Activated CD8-positive, alpha-beta T cell treated with anti-CD3 and anti-CD28 coated beads for 36 hours (primary cell): ENCODE measurements around the gene RWDD4. TPM values are rescaled to one million over a fixed set of nuclear protein-coding genes. Genes with fewer than 3 reads are reported as not detected.

Source experiments
- ATAC-seq: fragments of 200-7000 bp; cut with Tn5 transposase; one replicate; pipeline ENCODE4 v1.10.0; 2021; ENCODE audit warnings: mild to moderate bottlenecking, moderate library complexity
- CTCF ChIA-PET: fragments of 350-600 bp; sonication (Branson Sonifier 250); formaldehyde crosslinking; loops from one replicate; lab custom pipeline; 2021; ENCODE audit warnings: antibody characterized with exemption; lab: Charles Lee
- POLR2A ChIA-PET: fragments of 350-600 bp; sonication (Branson Sonifier 250); formaldehyde crosslinking; loops from one replicate; lab custom pipeline; 2021; ENCODE audit warnings: antibody characterized with exemption; lab: Charles Lee
- DNase-seq: peaks from one replicate; pipeline ENCODE4 v3.0.0-alpha.2; 2020
- H3K27ac Mint-ChIP-seq: one replicate; pipeline ENCODE4 v1.8.0; 2021; ENCODE audit warnings: mild to moderate bottlenecking, mixed read lengths
- H3K27me3 Mint-ChIP-seq: one replicate; pipeline ENCODE4 v1.8.0; 2021; ENCODE audit warnings: mixed read lengths
- H3K36me3 Mint-ChIP-seq: one replicate; pipeline ENCODE4 v1.8.0; 2021; ENCODE audit warnings: low read depth, mixed read lengths
- H3K4me1 Mint-ChIP-seq: one replicate; pipeline ENCODE4 v1.8.0; 2021; ENCODE audit warnings: low read depth, mixed read lengths
- H3K4me3 Mint-ChIP-seq: one replicate; pipeline ENCODE4 v1.8.0; 2021; ENCODE audit warnings: mild to moderate bottlenecking, moderate library complexity, mixed read lengths
- H3K9me3 Mint-ChIP-seq: one replicate; pipeline ENCODE4 v1.8.0; 2021; ENCODE audit warnings: mixed read lengths
- intact Hi-C: fragments of 100-400 bp; cut with micrococcal nuclease; formaldehyde crosslinking; loops from one replicate; pipeline ENCODE4 v1.10.0; 2022
- total RNA-seq, 2 experiments: library from RNA; stranded (reverse); gene quantifications; one replicate each; pipeline ENCODE4 v1.2.3, GENCODE V29; 2021
- TF ChIP-seq, protein P1 (sequence below): fragments of 200-600 bp; IDR thresholded peaks from one replicate; pipeline ENCODE4 v1.8.0; 2022; ENCODE audit warnings: antibody characterized with exemption, mild to moderate bottlenecking

Gene RWDD4
- total RNA-seq, 2 experiments from 2014 or later = 19.4 to 20.9 TPM

DNA sequence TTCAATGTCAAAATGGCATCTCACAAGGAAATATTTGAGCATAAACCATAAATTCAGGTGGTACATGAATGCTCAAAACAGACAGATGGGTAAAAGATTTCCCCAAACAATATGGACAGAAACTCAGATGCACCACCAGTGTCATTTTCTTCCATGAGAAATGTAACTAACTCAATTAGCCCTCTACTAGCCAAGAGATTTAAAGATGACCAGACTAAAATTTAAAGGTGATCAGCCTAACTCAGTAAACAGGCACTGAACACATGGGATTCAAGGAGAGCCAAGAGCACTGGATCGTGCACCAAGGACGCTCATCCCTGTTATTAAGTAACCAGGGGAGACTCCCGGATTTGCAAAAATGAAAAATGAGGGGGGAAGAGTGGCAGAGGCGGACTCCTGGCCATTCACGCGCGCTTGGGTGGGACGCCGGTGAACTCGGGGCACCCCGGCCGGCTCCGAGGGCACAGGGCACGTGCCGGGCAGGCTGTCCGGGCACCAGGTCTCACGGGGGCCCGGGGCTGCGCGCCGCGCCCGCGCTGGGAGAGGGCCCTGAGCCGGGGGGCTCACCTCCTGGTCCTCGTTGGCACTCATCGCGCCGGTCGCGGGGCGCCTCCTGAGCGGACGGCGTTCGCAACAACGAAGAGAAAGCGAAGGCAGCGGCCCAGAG is 490 bp downstream of the RWDD4 start:
- CTCF ChIA-PET = no interaction called here
- Mint-ChIP-seq H3K27me3 (no peaks in the 10 kb centered on the region), H3K4me1 (peaks cover 34% of the 10 kb centered on the region), H3K4me3 (peak overlapping the region; percentile 85), H3K27ac (peak overlapping the region; percentile 95), H3K36me3 (peaks cover 13% of the 10 kb centered on the region), H3K9me3 (no peaks in the 10 kb centered on the region)
- POLR2A ChIA-PET = interaction anchor here (1.9 kb wide), 1 partner anchor 214 kb away, joined by 8 read pairs; the partner anchor contains the start of gene CDKN2AIP
- ATAC-seq (no peak), DNase-seq (peak; percentile 26)
- TF ChIP-seq, protein P1, sequence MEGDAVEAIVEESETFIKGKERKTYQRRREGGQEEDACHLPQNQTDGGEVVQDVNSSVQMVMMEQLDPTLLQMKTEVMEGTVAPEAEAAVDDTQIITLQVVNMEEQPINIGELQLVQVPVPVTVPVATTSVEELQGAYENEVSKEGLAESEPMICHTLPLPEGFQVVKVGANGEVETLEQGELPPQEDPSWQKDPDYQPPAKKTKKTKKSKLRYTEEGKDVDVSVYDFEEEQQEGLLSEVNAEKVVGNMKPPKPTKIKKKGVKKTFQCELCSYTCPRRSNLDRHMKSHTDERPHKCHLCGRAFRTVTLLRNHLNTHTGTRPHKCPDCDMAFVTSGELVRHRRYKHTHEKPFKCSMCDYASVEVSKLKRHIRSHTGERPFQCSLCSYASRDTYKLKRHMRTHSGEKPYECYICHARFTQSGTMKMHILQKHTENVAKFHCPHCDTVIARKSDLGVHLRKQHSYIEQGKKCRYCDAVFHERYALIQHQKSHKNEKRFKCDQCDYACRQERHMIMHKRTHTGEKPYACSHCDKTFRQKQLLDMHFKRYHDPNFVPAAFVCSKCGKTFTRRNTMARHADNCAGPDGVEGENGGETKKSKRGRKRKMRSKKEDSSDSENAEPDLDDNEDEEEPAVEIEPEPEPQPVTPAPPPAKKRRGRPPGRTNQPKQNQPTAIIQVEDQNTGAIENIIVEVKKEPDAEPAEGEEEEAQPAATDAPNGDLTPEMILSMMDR = peak; percentile 1
- intact Hi-C loops = loop anchor here (10.0 kb wide), 1 partner anchor 154 kb away; the partner anchor contains the start of gene ING2

DNA sequence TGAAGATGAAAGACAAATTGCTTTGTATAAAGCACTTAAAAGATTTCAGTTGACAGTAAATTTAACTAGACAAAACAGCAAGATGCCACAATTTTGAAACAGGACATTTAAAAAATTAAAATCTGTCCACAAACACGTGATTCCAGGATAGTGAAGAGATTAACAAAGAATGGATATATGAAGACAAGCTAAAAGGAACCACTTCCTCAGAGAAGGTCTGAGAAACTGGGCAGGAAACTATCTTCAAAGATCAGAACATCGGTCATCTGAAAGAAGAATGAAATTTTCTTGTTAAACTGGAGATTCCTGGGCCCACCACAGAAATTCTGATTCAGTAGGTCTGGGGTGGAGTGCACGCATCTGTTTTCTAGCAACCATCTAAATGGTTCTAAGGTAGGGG is 1.4 kb downstream of the RWDD4 start:
- peaks cover 34% of the 10 kb centered on the region for H3K4me1 Mint-ChIP-seq
- H3K9me3 Mint-ChIP-seq = no peaks in the 10 kb centered on the region
- peak overlapping the region; percentile 95 for H3K27ac Mint-ChIP-seq
- ChIA-PET POLR2A (interaction anchor here (1.0 to 1.4 kb wide), 2 partner anchors 12 to 143 kb away, joined by 5 read pairs; no protein-coding TSS in a partner anchor), CTCF (interaction anchor here (0.9 to 1.0 kb wide), 3 partner anchors 14 to 57 kb away, joined by 3 read pairs; no protein-coding TSS in a partner anchor)
- no peaks in the 10 kb centered on the region for H3K27me3 Mint-ChIP-seq
- intact Hi-C loops = loop anchor here (10.0 kb wide), 1 partner anchor 153 kb away; the partner anchor contains the start of gene ING2
- DNase-seq (peak; percentile 20), ATAC-seq (no peak)
- peak overlapping the region; percentile 85 for H3K4me3 Mint-ChIP-seq
- H3K36me3 Mint-ChIP-seq = peaks cover 19% of the 10 kb centered on the region
- TF ChIP-seq, protein P1 = no peak

DNA sequence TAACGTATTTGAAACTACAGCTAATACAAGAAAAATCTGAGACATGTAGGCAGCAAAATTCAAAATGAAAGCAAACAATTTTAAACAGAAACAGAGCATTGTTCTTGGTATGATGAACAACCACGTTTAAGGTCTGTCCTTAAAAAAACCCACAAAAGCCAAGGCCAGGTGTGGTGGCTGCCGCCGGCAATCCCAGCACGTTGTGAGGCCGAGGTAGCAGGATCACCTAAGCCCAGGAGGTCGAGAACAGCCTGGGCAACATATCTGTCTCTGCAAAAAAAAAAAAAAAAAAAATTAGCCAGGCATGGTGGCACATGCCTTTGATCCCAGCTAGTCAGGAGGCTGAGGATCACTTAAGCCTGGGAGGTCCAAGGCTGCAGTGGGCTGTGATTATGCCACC is 13.7 kb downstream of the RWDD4 start:
- TF ChIP-seq, protein P1 = no peak
- Mint-ChIP-seq H3K9me3 (no peaks in the 10 kb centered on the region), H3K27me3 (no peaks in the 10 kb centered on the region), H3K4me3 (no peak overlapping the region), H3K27ac (no peak overlapping the region), H3K36me3 (peaks cover 25% of the 10 kb centered on the region), H3K4me1 (peaks cover 5% of the 10 kb centered on the region)
- POLR2A ChIA-PET = interaction anchor here (1.3 kb wide), 1 partner anchor 12 kb away, joined by 5 read pairs; no protein-coding TSS in a partner anchor
- no peak for ATAC-seq
- no peak for DNase-seq
- intact Hi-C loops = no loop called here
- CTCF ChIA-PET = no interaction called here

DNA sequence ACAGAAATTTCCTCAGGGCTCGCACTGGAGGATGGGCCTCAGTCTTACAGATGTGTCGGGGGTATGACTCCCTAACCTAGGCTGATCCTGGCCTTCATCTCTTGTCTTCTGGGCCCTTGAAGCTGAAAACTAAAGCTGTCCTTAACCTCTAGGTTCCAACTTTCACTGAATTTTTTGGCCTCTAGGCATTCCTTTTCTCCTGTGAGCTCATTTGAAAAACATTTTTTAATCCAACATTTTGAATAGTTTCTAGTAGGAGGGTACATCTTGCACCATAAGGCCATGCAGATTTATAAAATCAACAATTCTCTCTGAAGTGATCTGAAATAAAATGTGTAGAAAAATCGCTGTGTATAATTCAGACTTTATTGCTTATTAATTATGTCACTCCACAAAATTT is 19.7 kb downstream of the RWDD4 start:
- TF ChIP-seq, protein P1 = no peak
- H3K4me3 Mint-ChIP-seq = no peak overlapping the region
- no peak overlapping the region for H3K27ac Mint-ChIP-seq
- peaks cover 14% of the 10 kb centered on the region for H3K36me3 Mint-ChIP-seq
- CTCF ChIA-PET = no interaction called here
- POLR2A ChIA-PET = no interaction called here
- H3K27me3 Mint-ChIP-seq = no peaks in the 10 kb centered on the region
- peaks cover 16% of the 10 kb centered on the region for H3K4me1 Mint-ChIP-seq
- DNase-seq (no peak), ATAC-seq (no peak)
- intact Hi-C loops = no loop called here
- no peaks in the 10 kb centered on the region for H3K9me3 Mint-ChIP-seq

DNA sequence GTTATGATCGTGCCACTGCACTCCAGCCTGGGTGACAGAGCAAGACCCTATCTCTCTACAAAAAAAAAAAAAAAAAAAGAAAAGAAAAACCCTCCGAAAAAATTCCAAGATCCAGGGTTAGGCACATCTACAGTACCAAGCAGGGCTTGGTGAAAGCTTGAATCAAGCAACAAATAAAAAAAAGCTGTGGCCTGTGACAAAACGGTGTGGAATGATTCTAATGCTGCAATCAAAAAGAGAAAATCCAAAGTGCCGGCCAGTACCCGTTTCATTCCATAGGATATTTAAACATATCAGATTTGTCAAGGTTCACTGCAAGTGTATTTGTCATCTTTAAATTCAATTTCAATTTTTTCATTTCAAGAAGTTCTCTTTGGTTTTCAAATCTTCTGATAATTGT is 20.5 kb downstream of the RWDD4 start:
- Mint-ChIP-seq H3K27me3 (no peaks in the 10 kb centered on the region), H3K4me1 (peaks cover 18% of the 10 kb centered on the region), H3K9me3 (no peaks in the 10 kb centered on the region), H3K27ac (no peak overlapping the region), H3K36me3 (peaks cover 9% of the 10 kb centered on the region), H3K4me3 (no peak overlapping the region)
- no peak for DNase-seq
- TF ChIP-seq, protein P1 = no peak
- ChIA-PET POLR2A (no interaction called here), CTCF (no interaction called here)
- intact Hi-C loops = no loop called here
- no peak for ATAC-seq
